Type B pancreatic cell (in vitro differentiated cells): ENCODE results near the gene KCNC2. TPM values are rescaled to one million over a fixed set of nuclear protein-coding genes. Genes with fewer than 3 reads are reported as not detected.
A peak's percentile ranks its signal among the peaks of the same experiment; 100 is the strongest.

Experiments used
- DNase-seq: peaks from one replicate; pipeline ENCODE4 v3.0.0; 2021; ENCODE audit warnings: mixed read lengths; ENCODE audit not compliant: unreplicated experiment; ENCODE audit errors: extremely low spot score
- H3K27ac Mint-ChIP-seq: 2 replicates; pipeline ENCODE4 v1.8.0; 2021; ENCODE audit warnings: mild to moderate bottlenecking, mixed read lengths
- H3K27me3 Mint-ChIP-seq: 2 replicates; pipeline ENCODE4 v1.8.0; 2021; ENCODE audit warnings: mixed read lengths
- H3K36me3 Mint-ChIP-seq: 2 replicates; pipeline ENCODE4 v1.8.0; 2021; ENCODE audit warnings: mixed read lengths
- H3K4me1 Mint-ChIP-seq: one replicate; pipeline ENCODE4 v1.8.0; 2021; ENCODE audit warnings: mixed read lengths; ENCODE audit not compliant: unreplicated experiment
- H3K4me3 Mint-ChIP-seq: 2 replicates; pipeline ENCODE4 v1.8.0; 2021; ENCODE audit warnings: mild to moderate bottlenecking, mixed read lengths
- H3K9me3 Mint-ChIP-seq: 2 replicates; pipeline ENCODE4 v1.8.0; 2021; ENCODE audit warnings: mixed read lengths
- CTCF ChIP-seq: fragments of 200-600 bp; sonication (generic); conservative IDR thresholded peaks from 2 replicates; pipeline ENCODE4 v1.5.0; 2021; ENCODE audit warnings: antibody characterized with exemption, mild to moderate bottlenecking
- total RNA-seq: library from RNA; stranded (reverse); gene quantifications from 2 replicates; pipeline ENCODE4 v1.2.1, GENCODE V29; 2021; ENCODE audit warnings: low replicate concordance

KCNC2 gene
- total RNA-seq, 1 donor from 2014 or later = 1.3 TPM

GRCh38 chr12:75020068-75020557, 189.5 kb downstream of the KCNC2 start:
- Mint-ChIP-seq H3K36me3 (peaks cover 4% of the 10 kb centered on the region), H3K4me3 (no peak overlapping the region), H3K4me1 (no peaks in the 10 kb centered on the region), H3K27me3 (no peaks in the 10 kb centered on the region), H3K9me3 (peaks cover 20% of the 10 kb centered on the region), H3K27ac (no peak overlapping the region)
- no peak for DNase-seq
- TF ChIP-seq CTCF = no peak

- Mint-ChIP-seq H3K27me3 (no peaks in the 10 kb centered on the region), H3K9me3 (peaks cover 4% of the 10 kb centered on the region), H3K27ac (peak overlapping the region; percentile 58), H3K4me1 (peaks cover 25% of the 10 kb centered on the region), H3K36me3 (peaks cover 4% of the 10 kb centered on the region), H3K4me3 (peak overlapping the region; percentile 40)
- no peak for TF ChIP-seq CTCF
- DNase-seq = no peak
Measured at GRCh38 chr12:75011120-75011519, 198.5 kb downstream of the KCNC2 start.

- H3K4me1 Mint-ChIP-seq = peaks cover 25% of the 10 kb centered on the region
- no peaks in the 10 kb centered on the region for H3K9me3 Mint-ChIP-seq
- no peaks in the 10 kb centered on the region for H3K27me3 Mint-ChIP-seq
- no peak overlapping the region for H3K27ac Mint-ChIP-seq
- DNase-seq = no peak
- no peaks in the 10 kb centered on the region for H3K36me3 Mint-ChIP-seq
- no peak overlapping the region for H3K4me3 Mint-ChIP-seq
- TF ChIP-seq CTCF = no peak
Measured at GRCh38 chr12:75007133-75007532, 202.5 kb downstream of the KCNC2 start.

- Mint-ChIP-seq H3K9me3 (no peaks in the 10 kb centered on the region), H3K27me3 (no peaks in the 10 kb centered on the region), H3K4me1 (no peaks in the 10 kb centered on the region), H3K36me3 (no peaks in the 10 kb centered on the region), H3K4me3 (no peak overlapping the region), H3K27ac (no peak overlapping the region)
- no peak for DNase-seq
- no peak for TF ChIP-seq CTCF
Measured at GRCh38 chr12:75000120-75000519, 209.5 kb downstream of the KCNC2 start.

- Mint-ChIP-seq H3K4me1 (no peaks in the 10 kb centered on the region), H3K36me3 (no peaks in the 10 kb centered on the region), H3K4me3 (no peak overlapping the region), H3K27me3 (no peaks in the 10 kb centered on the region), H3K9me3 (no peaks in the 10 kb centered on the region), H3K27ac (no peak overlapping the region)
- DNase-seq = no peak
- TF ChIP-seq CTCF = no peak
Measured at GRCh38 chr12:74999474-74999873, 210.2 kb downstream of the KCNC2 start.

Other genes with a start within 250 kb of the KCNC2 start
- gene CAPS2, start 120.5 kb upstream of the KCNC2 start, total RNA-seq = 4.1 and 7.3 TPM in 2 replicates
- gene GLIPR1L1, start 124.8 kb upstream of the KCNC2 start, total RNA-seq = not detected in 2 replicates
- 0.17 and 0.77 TPM in 2 replicates for gene GLIPR1L2, start 181.2 kb upstream of the KCNC2 start, total RNA-seq